Uterus (tissue), 2 donors: ENCODE data around the gene SETD3.

ENCODE experiments used
- CTCF ChIP-seq, 4 experiments: fragments of 200-600 bp in 2 of 4; fragments of 450-650 bp in 2 of 4; sonication (generic) in 2 of 4; IDR thresholded peaks; one replicate each; pipeline ENCODE4 v1.5.1; 2016 to 2019; ENCODE audit warnings: antibody characterized with exemption in 4 of 4, mild to moderate bottlenecking in 2 of 4, moderate library complexity in 1 of 4
- POLR2A ChIP-seq, 2 donors: fragments of 450-650 bp; IDR thresholded peaks; one replicate each; pipeline ENCODE4 v1.6.1; 2016; ENCODE audit warnings: antibody characterized with exemption in 2 of 2, mild to moderate bottlenecking in 1 of 2, moderate library complexity in 1 of 2

DNA sequence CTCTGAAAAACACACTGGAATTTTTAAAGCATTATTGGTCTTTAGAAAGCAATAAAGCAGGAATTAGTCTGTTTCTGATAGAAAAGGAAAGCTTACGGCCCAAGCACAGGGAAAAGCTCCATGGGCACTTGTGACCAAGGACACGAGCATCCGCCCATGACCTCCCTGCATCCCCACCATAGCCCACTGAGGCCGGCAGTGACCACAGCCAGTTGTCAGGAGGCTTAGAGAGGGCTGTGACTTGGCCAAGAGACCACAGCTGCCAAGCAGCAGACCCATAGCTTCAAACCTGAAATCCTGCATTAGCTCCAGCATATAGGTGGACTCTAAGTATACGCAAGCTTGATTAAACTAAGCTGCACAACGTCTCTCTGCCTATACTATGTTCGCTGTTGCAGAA lies 8.9 kb downstream of the SETD3 start:
- no peak for TF ChIP-seq CTCF (IDR thresholded peaks at IDR 0.05)
- no peak for TF ChIP-seq POLR2A (IDR thresholded peaks at IDR 0.05)
